Stimulated activated CD8-positive, alpha-beta memory T cell treated with anti-CD3 and anti-CD28 coated beads, Interleukin-7, amount 100 ng/mL, for 48 hours (primary cell): ENCODE measurements around the gene GPR42.
"Not testable (repeated sequence)": the region's sequence is repeated elsewhere in the genome, so short reads cannot be mapped to it uniquely, and the experiment has no call there.

ENCODE experiments used
- DNase-seq, 2 donors: peaks; one replicate each; pipeline ENCODE4 v3.0.0-alpha.2; 2020; ENCODE audit warnings: low read depth in 1 of 2; ENCODE audit errors: extremely low read depth in 1 of 2

GPR42 gene

DNA sequence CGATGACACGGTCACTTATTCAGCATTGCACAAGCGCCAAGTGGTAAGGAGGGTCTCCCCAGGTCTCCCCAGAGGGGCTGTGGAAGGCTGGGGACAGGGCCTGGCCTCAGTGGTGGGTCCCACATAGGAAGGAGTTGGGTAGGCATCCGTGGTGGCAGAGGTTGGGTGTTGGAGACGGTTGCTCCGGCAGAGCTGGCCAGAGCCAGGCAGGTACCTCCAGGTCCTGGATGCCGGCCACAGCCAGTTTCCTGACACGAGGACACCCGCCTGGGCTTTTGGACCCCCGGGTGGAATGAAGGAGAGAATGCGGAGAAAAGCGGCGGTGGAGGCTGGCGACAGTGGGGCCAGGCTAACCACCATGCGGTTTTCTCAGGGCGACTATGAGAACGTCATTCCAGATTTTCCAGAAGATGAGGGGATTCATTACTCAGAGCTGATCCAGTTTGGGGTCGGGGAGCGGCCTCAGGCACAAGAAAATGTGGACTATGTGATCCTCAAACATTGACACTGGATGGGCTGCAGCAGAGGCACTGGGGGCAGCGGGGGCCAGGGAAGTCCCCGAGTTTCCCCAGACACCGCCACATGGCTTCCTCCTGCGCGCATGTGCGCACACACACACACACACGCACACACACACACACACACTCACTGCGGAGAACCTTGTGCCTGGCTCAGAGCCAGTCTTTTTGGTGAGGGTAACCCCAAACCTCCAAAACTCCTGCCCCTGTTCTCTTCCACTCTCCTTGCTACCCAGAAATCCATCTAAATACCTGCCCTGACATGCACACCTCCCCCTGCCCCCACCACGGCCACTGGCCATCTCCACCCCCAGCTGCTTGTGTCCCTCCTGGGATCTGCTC, 24.4 kb upstream of the GPR42 start:
- DNase-seq, result peak; percentile 41 to 73

- DNase-seq, result peak in 1 of 2 donors; percentile 80
Observed at GRCh38 chr19:35347171-35347929, 23.5 kb upstream of the GPR42 start, which contains the start of gene FFAR1. TSS of gene FFAR1 (plus strand) at chr19:35347902. CDS start at chr19:35351552, 3,650 bp downstream.

- DNase-seq, result no peak
Observed at GRCh38 chr19:35347930-35348298, 23.0 kb upstream of the GPR42 start.

GRCh38 chr19:35348911-35349611, 21.8 kb upstream of the GPR42 start:
- DNase-seq, result no peak

- no peak for DNase-seq
Observed at GRCh38 chr19:35349614-35350521, 21.0 kb upstream of the GPR42 start.

- no peak for DNase-seq
Observed at GRCh38 chr19:35350591-35350990, 20.3 kb upstream of the GPR42 start.

DNA sequence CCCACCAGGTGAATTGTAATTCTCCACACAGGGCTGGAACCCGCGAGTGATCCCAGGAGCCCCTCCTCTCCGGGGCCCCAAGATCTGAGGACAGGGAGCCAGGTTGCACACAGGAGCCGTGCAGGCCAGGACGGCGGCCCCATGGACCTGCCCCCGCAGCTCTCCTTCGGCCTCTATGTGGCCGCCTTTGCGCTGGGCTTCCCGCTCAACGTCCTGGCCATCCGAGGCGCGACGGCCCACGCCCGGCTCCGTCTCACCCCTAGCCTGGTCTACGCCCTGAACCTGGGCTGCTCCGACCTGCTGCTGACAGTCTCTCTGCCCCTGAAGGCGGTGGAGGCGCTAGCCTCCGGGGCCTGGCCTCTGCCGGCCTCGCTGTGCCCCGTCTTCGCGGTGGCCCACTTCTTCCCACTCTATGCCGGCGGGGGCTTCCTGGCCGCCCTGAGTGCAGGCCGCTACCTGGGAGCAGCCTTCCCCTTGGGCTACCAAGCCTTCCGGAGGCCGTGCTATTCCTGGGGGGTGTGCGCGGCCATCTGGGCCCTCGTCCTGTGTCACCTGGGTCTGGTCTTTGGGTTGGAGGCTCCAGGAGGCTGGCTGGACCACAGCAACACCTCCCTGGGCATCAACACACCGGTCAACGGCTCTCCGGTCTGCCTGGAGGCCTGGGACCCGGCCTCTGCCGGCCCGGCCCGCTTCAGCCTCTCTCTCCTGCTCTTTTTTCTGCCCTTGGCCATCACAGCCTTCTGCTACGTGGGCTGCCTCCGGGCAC, 19.3 kb upstream of the GPR42 start:
- no peak for DNase-seq

GRCh38 chr19:35352177-35352447, 18.8 kb upstream of the GPR42 start:
- no peak for DNase-seq

GRCh38 chr19:35352448-35353304, 18.2 kb upstream of the GPR42 start:
- peak in 1 of 2 donors; percentile 69 for DNase-seq

GRCh38 chr19:35353635-35354034, 17.2 kb upstream of the GPR42 start:
- no peak for DNase-seq

- DNase-seq, result peak in 1 of 2 donors; percentile 34
Observed at GRCh38 chr19:35354898-35355297, 16.0 kb upstream of the GPR42 start.

DNA sequence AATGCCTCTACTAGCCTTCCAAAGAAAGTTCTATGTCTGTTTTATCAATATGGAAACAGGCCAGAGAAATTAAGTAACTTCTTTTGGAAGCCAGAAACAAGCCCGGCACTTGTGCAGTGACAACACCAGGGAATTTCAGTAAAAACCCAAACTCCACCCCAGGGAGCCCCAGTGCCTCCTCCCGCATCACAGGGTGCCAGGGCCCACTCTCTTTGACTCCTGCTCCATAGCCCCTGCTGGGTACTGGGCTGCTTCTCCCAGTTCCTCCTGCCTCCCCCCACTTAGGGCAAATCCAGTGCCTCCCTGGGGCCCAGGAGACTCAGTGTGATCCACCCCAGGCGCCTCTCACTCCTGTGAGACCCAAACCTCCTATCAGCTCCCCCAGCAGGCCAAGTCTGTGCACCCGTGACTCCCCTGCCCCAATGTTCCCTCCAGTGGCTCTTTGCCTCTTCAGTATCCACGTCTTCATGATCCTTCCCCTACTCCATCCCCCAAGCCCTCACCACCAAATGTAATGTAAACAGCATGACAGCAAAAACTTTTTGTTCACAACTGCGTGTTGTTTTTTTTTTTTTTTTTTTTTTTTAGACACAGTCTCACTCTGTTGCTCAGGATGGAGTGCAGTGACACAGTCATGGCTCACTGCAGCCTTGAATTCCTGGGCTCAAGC, 14.9 kb upstream of the GPR42 start:
- no peak for DNase-seq

DNA sequence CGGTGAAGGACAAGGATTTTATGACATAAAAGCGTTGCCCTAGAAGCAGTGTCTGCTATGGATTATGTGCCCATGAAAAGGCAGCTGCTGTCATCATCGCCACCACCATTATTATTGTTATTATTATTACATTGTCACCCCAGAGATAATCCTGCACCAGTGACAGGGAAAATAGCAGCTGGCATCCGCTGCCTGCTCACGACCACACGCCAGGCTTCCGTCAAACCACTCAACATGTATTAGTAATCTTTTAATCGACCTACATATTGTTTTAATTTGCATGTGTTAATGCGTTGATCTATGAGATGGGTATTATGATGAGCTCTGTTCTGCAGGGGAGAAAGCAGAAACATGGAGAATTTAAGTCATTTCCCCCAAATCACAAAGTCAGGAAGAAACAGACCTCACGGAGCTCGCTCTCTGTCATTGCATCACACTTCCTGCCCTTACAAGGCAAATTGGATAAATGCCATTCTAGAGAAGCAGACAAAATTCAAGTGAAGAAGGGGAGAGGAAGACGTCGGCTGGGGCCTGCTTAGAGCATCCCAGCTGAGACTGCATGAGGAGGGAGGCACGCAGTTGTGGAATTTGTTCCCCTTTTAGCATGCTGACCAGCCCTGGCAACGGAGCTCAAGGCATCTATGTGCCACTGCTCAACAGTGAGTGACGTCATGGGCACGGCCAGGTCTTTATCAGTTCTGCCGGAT, 12.8 kb upstream of the GPR42 start, which contains the start of gene FFAR3:
Gene FFAR3, plus strand, starts transcription at position 594 of the 707 bp plus-strand sequence. CDS start 431 bp downstream, outside the sequence.
- DNase-seq, result no peak

- DNase-seq, result not testable (repeated sequence)
Observed at GRCh38 chr19:35358834-35359233, 12.0 kb upstream of the GPR42 start.

DNA sequence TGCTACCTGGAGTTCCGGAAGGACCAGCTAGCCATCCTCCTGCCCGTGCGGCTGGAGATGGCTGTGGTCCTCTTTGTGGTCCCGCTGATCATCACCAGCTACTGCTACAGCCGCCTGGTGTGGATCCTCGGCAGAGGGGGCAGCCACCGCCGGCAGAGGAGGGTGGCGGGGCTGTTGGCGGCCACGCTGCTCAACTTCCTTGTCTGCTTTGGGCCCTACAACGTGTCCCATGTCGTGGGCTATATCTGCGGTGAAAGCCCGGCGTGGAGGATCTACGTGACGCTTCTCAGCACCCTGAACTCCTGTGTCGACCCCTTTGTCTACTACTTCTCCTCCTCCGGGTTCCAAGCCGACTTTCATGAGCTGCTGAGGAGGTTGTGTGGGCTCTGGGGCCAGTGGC, 11.5 kb upstream of the GPR42 start:
- not testable (repeated sequence) for DNase-seq

- not testable (repeated sequence) for DNase-seq
Observed at GRCh38 chr19:35360081-35360480, 10.8 kb upstream of the GPR42 start.

GRCh38 chr19:35360880-35361420, 9.9 kb upstream of the GPR42 start:
- DNase-seq, result no peak
